ENCODE data around the gene IL22RA2. TPM values are rescaled to one million over a fixed set of nuclear protein-coding genes. Genes with fewer than 3 reads are reported as not detected.

The IL22RA2 gene
- total and polyA plus RNA-seq, 4 donors, result 0.05 TPM; not detected in 3

DNA sequence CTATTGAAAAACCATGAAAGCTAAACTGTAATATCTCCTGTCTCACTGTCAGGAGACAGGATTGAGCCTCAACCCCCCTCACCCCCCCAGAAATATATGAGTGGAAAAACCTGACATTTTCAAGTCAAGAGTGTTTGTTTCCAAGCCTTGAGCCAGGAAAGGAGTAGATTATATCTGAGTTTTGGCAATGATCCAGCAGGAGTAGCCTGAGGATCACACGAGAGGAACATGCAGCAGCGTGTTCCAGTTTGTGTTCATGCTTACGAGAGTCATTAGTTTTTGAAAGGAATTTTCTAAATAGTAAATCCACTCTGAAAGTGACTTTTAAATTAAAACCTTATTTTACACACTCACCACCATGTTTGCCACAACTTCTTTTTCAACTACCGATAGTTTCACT is 15.8 kb downstream of the IL22RA2 start:
- Histone ChIP-seq H3K4me1 (ENCODE audit: control insufficient read depth in 4 of 4, insufficient read depth in 4 of 4, low read length in 3 of 4) (no peaks in the 10 kb centered on the region), H3K27ac (ENCODE audit: low read depth in 1 of 2, low read length in 2 of 2) (no peak overlapping the region)

DNA sequence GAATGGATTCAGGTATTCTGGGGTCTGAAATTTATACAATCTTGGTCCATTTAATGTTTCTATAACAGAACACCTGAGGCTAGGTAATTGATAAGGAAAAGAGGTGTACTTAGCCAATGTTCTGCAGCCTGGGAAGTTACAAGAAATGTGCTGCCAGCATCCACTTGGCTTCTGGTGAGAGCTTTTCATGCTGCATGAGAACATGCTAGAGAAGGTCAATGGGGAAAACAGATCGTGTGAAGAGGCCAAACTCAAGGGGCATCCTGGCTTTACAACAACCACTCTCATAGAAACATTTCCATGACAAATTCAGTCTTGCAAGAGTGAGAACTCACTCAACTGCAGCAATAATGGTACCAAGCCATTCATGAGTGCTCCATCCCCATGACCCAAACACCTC is 16.8 kb downstream of the IL22RA2 start:
- TF ChIP-seq GABPA (IDR thresholded peaks at IDR 0.05 in 1 of 2, conservative IDR thresholded peaks at IDR 0.05 in 1 of 2), result no peak
- no peak for TF ChIP-seq TAF1 (conservative IDR thresholded peaks at IDR 0.05)
- no peak for TF ChIP-seq JUND (IDR thresholded peaks at IDR 0.05)
- no peak for TF ChIP-seq RAD21 (IDR thresholded peaks at IDR 0.05)
- TF ChIP-seq NR2F2 (IDR thresholded peaks at IDR 0.05), result no peak
- no peak for TF ChIP-seq MAX (IDR thresholded peaks at IDR 0.05)
- no peak for TF ChIP-seq FOXA1 (IDR thresholded peaks at IDR 0.05)
- TF ChIP-seq, protein P1, sequence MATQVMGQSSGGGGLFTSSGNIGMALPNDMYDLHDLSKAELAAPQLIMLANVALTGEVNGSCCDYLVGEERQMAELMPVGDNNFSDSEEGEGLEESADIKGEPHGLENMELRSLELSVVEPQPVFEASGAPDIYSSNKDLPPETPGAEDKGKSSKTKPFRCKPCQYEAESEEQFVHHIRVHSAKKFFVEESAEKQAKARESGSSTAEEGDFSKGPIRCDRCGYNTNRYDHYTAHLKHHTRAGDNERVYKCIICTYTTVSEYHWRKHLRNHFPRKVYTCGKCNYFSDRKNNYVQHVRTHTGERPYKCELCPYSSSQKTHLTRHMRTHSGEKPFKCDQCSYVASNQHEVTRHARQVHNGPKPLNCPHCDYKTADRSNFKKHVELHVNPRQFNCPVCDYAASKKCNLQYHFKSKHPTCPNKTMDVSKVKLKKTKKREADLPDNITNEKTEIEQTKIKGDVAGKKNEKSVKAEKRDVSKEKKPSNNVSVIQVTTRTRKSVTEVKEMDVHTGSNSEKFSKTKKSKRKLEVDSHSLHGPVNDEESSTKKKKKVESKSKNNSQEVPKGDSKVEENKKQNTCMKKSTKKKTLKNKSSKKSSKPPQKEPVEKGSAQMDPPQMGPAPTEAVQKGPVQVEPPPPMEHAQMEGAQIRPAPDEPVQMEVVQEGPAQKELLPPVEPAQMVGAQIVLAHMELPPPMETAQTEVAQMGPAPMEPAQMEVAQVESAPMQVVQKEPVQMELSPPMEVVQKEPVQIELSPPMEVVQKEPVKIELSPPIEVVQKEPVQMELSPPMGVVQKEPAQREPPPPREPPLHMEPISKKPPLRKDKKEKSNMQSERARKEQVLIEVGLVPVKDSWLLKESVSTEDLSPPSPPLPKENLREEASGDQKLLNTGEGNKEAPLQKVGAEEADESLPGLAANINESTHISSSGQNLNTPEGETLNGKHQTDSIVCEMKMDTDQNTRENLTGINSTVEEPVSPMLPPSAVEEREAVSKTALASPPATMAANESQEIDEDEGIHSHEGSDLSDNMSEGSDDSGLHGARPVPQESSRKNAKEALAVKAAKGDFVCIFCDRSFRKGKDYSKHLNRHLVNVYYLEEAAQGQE (IDR thresholded peaks at IDR 0.05), result no peak
- H3K9me3 ChIP-seq (ENCODE audit: control insufficient read depth in 4 of 4, low read length in 3 of 4), result no peaks in the 10 kb centered on the region
- WGBS, result 71% methylated on average over 1 of the region's 1 CpG
- no peak overlapping the region for H3K27ac ChIP-seq (ENCODE audit: low read depth in 1 of 2, low read length in 2 of 2)
- no peaks in the 10 kb centered on the region for H3K36me3 ChIP-seq (ENCODE audit: control insufficient read depth in 4 of 4, insufficient read depth in 3 of 4, low read depth in 1 of 4, low read length in 3 of 4)
- H3K9ac ChIP-seq (ENCODE audit: low read depth in 1 of 2, low read length in 2 of 2), result no peak overlapping the region
- H3K4me3 ChIP-seq (ENCODE audit: low read depth in 1 of 3, low read length in 3 of 3), result no peak overlapping the region
- no peaks in the 10 kb centered on the region for H3K4me1 ChIP-seq (ENCODE audit: control insufficient read depth in 4 of 4, insufficient read depth in 4 of 4, low read length in 3 of 4)
- peaks cover 0 to 5% (median 0%) of the 10 kb centered on the region in 4 donors for H3K27me3 ChIP-seq (ENCODE audit: control insufficient read depth in 4 of 4, insufficient read depth in 4 of 4, low read length in 3 of 4)
- DNase-seq (ENCODE audit: low spot score), result no peak

More for the DNA sequence above, 15.8 kb downstream of the IL22RA2 start:
- Histone ChIP-seq H3K27me3 (ENCODE audit: control insufficient read depth in 4 of 4, insufficient read depth in 4 of 4, low read length in 3 of 4) (peaks cover 0 to 5% (median 0%) of the 10 kb centered on the region in 4 donors), H3K4me3 (ENCODE audit: low read depth in 1 of 3, low read length in 3 of 3) (no peak overlapping the region), H3K9me3 (ENCODE audit: control insufficient read depth in 4 of 4, low read length in 3 of 4) (no peaks in the 10 kb centered on the region), H3K36me3 (ENCODE audit: control insufficient read depth in 4 of 4, insufficient read depth in 3 of 4, low read depth in 1 of 4, low read length in 3 of 4) (no peaks in the 10 kb centered on the region), H3K9ac (ENCODE audit: low read depth in 1 of 2, low read length in 2 of 2) (no peak overlapping the region)
- TF ChIP-seq, protein P2, sequence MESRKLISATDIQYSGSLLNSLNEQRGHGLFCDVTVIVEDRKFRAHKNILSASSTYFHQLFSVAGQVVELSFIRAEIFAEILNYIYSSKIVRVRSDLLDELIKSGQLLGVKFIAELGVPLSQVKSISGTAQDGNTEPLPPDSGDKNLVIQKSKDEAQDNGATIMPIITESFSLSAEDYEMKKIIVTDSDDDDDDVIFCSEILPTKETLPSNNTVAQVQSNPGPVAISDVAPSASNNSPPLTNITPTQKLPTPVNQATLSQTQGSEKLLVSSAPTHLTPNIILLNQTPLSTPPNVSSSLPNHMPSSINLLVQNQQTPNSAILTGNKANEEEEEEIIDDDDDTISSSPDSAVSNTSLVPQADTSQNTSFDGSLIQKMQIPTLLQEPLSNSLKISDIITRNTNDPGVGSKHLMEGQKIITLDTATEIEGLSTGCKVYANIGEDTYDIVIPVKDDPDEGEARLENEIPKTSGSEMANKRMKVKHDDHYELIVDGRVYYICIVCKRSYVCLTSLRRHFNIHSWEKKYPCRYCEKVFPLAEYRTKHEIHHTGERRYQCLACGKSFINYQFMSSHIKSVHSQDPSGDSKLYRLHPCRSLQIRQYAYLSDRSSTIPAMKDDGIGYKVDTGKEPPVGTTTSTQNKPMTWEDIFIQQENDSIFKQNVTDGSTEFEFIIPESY (IDR thresholded peaks at IDR 0.05), result no peak
- TF ChIP-seq FOXA2 (IDR thresholded peaks at IDR 0.05), result no peak
- no peak for TF ChIP-seq MAX (IDR thresholded peaks at IDR 0.05)
- TF ChIP-seq EGR1 (IDR thresholded peaks at IDR 0.05; ENCODE audit: low read depth in 2 of 2), result no peak
- TF ChIP-seq HNF4G (IDR thresholded peaks at IDR 0.05), result no peak
- no peak for DNase-seq (ENCODE audit: low spot score)
- WGBS, result 85% methylated on average over 4 of the region's 4 CpGs

DNA sequence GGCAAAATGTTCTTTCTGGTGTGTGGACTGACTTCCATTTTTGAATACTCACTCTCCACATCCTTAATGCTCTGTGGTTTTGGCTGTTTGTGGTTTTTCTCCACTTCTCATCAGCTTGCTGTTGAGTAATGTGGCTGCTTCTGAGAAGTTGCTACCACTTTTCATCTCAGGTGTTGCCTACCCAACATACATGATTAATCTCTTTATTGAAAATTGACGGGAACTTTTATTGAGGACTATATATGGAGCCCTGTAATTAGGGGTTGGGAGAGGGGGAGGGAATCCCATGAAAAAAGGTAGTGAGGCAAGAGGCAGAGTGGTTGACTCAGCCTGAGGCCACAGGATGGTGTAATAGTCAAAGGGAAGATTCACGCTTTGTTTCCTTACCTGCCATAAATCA is 17.6 kb downstream of the IL22RA2 start:
- no peak for DNase-seq (ENCODE audit: low spot score)
- no peak overlapping the region for H3K27ac ChIP-seq (ENCODE audit: low read depth in 1 of 2, low read length in 2 of 2)
- TF ChIP-seq RXRA (IDR thresholded peaks at IDR 0.05) (no peak), HNF4A (conservative IDR thresholded peaks at IDR 0.05) (no peak), EGR1 (IDR thresholded peaks at IDR 0.05; ENCODE audit: low read depth in 2 of 2) (no peak), TAF1 (conservative IDR thresholded peaks at IDR 0.05) (no peak), NR2F2 (IDR thresholded peaks at IDR 0.05) (no peak), FOXA1 (IDR thresholded peaks at IDR 0.05) (no peak), MAX (IDR thresholded peaks at IDR 0.05) (no peak), YY1 (IDR thresholded peaks at IDR 0.05) (no peak), RAD21 (IDR thresholded peaks at IDR 0.05) (no peak), FOXA2 (IDR thresholded peaks at IDR 0.05) (no peak), SP1 (IDR thresholded peaks at IDR 0.05) (no peak), HNF4G (IDR thresholded peaks at IDR 0.05) (no peak)
- TF ChIP-seq, protein P3, sequence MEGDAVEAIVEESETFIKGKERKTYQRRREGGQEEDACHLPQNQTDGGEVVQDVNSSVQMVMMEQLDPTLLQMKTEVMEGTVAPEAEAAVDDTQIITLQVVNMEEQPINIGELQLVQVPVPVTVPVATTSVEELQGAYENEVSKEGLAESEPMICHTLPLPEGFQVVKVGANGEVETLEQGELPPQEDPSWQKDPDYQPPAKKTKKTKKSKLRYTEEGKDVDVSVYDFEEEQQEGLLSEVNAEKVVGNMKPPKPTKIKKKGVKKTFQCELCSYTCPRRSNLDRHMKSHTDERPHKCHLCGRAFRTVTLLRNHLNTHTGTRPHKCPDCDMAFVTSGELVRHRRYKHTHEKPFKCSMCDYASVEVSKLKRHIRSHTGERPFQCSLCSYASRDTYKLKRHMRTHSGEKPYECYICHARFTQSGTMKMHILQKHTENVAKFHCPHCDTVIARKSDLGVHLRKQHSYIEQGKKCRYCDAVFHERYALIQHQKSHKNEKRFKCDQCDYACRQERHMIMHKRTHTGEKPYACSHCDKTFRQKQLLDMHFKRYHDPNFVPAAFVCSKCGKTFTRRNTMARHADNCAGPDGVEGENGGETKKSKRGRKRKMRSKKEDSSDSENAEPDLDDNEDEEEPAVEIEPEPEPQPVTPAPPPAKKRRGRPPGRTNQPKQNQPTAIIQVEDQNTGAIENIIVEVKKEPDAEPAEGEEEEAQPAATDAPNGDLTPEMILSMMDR (IDR thresholded peaks at IDR 0.05; ENCODE audit: low read depth, low read length, missing input control), result no peak
- TF ChIP-seq, protein P2 (IDR thresholded peaks at IDR 0.05), result no peak
- no peak overlapping the region for H3K9ac ChIP-seq (ENCODE audit: low read depth in 1 of 2, low read length in 2 of 2)
- H3K4me3 ChIP-seq (ENCODE audit: low read depth in 1 of 3, low read length in 3 of 3), result no peak overlapping the region
- H3K9me3 ChIP-seq (ENCODE audit: control insufficient read depth in 4 of 4, low read length in 3 of 4), result no peaks in the 10 kb centered on the region
- H3K27me3 ChIP-seq (ENCODE audit: control insufficient read depth in 4 of 4, insufficient read depth in 4 of 4, low read length in 3 of 4), result peaks cover 0 to 5% (median 0%) of the 10 kb centered on the region in 4 donors
- H3K36me3 ChIP-seq (ENCODE audit: control insufficient read depth in 4 of 4, insufficient read depth in 3 of 4, low read depth in 1 of 4, low read length in 3 of 4), result no peaks in the 10 kb centered on the region
- no peaks in the 10 kb centered on the region for H3K4me1 ChIP-seq (ENCODE audit: control insufficient read depth in 4 of 4, insufficient read depth in 4 of 4, low read length in 3 of 4)
- 76% methylated on average over 2 of the region's 2 CpGs for WGBS
